ENCODE results near the gene TPD52L2.
"Not testable (repeated sequence)": the region's sequence is repeated elsewhere in the genome, so short reads cannot be mapped to it uniquely, and the experiment has no call there.

The TPD52L2 gene

DNA sequence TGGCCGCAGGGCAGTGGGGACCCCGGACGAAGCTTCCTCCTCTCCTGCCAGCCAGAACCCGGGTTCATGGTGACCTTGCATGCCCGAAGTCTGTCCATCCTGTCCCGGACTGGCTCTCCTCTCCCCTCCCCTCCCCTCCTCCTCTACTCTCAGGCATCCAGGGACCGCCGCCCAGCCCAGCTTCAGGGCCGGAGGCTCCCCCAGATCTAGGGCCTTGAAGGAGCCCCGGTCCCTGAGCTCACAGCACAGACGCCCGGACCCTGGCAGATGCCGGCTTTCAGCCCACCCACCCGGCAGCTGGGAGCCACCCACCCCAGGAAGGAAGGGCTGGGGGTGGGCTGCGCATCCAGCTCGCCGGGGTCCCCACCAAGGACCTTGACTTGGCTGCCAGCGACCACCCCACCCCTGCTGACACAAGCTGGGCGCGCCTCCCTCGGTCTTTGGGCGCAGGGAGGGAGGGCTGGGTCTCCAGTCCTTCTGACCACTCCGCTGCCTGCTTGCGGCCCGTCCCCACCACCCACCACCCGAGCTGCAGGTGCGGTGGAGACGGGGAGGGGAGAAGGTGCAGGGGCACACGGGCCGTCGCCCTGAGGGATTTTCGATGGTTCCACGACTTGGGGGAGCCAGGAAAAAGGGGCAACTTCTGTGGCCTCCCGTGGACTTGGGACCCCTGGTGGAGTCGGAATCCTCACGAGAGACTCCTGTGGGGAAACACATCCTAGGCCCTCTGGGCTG is 9.5 kb upstream of the TPD52L2 start:
- FAIRE-seq: no peak
- no peak for DNase-seq (ENCODE audit: low spot score)

DNA sequence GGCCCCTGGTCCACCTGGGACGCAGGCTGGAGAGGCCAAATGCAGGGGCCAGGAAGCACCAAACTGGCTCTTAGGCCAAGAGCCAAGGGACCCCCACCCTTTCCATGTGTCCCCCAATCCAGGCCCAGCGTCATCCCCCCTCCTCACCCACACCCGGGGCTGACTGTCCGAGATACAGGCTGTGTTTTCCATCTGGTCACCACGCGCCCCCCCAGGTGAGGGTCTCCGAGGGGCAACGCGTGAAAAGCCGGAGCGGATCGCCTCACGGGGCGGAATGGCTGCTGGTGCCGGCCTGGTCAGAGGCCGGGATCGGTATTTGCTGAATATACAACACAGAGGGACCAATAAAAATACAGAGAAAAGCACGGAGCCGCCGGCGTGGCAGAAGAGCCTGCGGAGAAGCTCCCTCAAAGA is 9.0 kb upstream of the TPD52L2 start:
- DNase-seq (ENCODE audit: low spot score) (no peak), FAIRE-seq (no peak)

DNA sequence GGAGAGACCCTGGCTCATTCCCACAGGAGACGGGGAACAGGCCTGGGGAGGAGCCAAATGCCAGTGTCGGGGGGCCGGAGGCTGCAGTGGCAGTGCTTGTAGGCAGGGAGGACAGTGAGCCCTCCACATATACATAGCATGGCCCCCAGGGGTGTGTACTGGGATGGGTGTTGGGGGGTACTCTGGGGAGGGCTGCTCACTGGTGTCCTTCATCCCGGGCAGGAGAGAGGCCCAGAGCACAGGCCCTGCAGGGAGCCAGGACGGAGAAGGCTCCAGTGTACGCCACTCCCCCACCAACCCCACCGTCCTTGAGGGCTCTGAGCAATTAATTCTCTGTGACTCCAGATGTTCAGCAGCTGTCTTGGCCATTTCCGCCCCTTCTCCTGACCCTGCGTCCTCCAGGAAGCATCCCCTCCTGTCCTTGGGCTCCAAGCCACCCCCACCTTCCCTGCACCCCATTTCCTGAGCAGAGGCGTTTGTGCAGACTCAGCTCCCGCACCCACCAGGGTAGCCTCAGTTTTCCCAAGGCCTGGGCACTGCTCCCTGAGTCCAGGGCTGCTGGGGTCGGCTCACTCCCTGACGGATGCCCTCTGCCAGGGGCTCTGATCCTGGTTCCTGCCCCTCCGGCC is 7.2 kb upstream of the TPD52L2 start:
- DNase-seq (ENCODE audit: low spot score) (no peak), FAIRE-seq (no peak)

DNA sequence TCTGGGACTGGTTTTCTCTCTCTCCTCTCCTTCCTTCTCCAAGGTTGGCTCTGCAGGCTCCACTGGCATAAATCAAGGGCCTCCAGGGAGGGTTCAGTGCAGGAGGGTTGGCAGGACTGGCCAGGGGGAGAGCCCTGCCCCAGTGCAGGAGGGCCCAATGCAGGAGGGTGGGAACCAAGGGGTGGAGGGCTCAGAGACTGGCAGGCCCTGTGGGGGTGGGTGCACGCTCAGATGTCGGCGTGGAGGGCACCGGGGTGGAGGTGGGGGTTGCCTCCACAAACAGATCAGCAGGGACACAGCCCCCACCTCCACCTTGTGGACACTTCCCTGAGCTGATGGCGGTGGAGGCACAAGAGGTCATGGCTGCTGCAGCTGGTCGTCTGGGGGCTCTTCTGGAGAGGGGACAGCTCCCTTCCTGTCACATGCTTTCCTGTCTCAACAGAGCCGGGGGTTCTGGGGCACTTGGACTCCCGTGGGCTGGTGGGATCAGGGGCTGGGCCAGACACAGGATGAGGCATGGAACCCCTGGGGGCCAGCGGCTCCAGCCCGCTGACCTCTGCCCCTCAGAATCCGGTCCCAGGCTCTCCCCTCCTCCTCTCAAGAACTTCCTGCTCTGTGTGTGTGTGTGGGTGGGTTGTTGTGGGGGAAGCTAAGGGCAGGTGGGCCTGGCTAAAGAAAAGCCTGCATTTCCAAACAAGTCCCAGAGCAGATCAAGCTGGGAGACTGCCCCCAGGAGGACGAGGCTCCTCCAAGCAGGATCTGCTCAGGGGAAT is 6.5 kb upstream of the TPD52L2 start:
- DNase-seq (ENCODE audit: low spot score) (no peak), FAIRE-seq (no peak)

DNA sequence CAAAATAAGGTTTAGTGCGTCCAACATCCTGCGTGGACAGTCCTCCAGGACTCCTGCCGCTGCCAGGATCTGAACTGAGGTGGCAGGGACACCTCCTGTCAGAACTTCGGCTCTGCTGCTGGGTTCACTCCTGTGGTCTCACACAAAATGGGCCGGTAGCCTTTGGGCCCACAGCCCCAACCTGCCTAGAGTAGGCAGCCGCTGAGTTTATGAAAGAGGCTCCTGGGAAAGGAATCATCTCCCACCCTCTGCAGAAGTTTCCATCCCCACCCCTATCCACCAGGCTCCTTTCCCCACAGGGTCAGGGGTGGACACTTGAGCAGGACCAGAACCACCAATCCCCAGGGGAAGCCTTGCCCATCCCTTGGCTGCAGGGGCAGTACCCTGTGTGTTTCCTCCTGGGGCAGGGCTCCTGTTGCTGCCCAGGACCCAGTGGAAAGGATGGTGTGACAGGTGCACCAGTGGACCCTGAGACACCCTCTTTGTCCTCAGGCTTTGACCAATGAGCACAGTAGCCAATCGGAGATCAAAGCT is 5.8 kb upstream of the TPD52L2 start:
- DNase-seq (ENCODE audit: low spot score) (no peak), FAIRE-seq (no peak)

DNA sequence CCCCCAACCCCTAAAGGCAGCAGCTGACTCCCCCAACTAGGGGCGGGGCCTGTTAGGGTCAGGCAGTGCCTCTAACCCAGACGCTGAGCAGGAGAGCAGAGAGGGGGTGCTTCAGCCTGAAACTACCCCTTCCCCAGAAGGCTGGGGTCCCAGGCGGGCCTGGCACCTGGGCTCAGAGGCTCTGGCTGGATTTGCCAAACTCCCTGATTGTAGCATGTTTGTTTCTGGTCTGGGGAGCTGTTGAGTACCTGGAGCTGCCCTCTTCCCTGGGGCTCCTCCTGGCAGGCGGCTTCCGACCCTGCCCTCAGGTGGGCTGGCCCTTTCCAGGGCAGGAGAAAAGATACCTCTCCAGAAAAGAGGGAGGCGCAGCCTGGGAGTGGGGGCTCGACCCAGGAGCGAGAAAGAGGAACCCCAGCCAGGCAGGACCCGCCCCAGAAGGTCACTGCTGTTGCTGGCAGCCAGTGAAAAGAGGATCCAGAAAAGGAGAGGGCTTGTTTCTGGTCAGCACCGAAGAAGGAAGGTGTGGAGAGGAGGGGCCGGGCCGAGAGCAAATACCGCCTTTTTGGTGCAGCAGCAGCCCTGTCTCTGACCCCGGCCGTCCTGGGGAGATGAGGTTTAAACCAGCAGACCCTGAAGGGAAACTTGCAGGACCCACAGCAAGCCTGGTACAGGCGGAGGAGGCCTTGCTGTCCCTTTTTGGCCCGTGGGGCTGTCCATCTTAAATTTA is 4.6 kb upstream of the TPD52L2 start:
- FAIRE-seq: no peak

DNA sequence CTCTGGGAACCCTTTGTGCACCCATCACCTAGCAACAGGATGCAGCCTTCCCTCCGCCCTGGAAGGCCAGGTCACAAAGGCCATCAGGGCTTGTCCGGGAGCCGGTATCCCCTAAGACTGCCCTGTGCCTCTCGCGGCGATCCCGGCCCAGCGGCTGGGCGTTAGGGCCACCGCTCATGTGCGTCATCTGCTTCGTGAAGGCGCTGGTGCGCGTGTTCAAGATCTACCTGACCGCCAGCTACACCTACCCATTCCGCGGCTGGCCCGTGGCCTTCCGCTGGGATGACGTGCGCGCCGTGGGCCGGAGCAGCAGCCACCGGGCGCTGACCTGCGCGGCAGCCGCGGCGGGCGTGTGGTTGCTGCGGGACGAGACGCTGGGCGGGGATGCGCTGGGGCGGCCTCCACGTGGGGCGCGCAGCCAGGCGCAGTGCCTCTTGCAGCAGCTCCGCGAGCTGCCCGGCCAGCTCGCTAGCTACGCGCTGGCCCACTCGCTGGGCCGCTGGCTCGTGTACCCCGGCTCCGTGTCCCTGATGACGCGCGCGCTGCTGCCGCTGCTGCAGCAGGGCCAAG is 3.6 kb upstream of the TPD52L2 start, which contains the start of gene ABHD16B:
ABHD16B (plus strand) TSS at position 134 of the 570 bp plus-strand sequence; CDS start at position 177, 43 bp downstream.
- DNase-seq (ENCODE audit: low spot score) (no peak), FAIRE-seq (no peak)

More for the DNA sequence above, 4.6 kb upstream of the TPD52L2 start:
- no peak for DNase-seq (ENCODE audit: low spot score)

DNA sequence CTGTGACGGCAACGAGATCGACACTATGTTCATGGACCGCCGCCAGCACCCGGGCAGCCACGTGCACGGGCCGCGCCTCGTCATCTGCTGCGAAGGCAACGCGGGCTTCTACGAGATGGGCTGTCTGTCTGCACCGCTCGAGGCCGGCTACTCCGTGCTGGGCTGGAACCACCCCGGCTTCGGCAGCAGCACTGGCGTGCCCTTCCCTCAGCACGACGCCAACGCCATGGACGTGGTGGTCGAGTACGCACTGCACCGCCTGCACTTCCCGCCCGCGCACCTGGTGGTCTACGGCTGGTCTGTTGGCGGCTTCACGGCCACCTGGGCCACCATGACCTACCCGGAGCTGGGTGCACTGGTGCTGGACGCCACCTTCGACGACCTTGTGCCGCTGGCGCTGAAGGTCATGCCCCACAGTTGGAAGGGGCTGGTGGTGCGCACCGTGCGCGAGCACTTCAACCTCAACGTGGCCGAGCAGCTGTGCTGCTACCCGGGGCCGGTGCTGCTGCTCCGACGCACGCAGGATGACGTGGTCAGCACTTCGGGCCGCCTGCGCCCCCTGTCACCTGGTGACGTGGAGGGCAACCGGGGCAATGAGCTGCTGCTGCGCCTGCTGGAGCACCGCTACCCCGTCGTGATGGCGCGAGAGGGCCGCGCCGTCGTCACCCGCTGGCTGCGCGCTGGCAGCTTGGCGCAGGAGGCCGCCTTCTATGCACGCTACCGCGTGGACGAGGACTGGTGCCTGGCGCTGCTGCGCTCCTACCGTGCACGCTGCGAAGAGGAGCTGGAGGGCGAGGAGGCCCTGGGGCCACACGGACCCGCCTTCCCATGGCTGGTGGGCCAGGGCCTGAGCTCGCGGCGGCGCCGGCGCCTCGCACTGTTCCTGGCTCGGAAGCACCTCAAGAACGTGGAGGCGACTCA is 2.8 kb upstream of the TPD52L2 start:
- FAIRE-seq (no peak), DNase-seq (ENCODE audit: low spot score) (no peak)

DNA sequence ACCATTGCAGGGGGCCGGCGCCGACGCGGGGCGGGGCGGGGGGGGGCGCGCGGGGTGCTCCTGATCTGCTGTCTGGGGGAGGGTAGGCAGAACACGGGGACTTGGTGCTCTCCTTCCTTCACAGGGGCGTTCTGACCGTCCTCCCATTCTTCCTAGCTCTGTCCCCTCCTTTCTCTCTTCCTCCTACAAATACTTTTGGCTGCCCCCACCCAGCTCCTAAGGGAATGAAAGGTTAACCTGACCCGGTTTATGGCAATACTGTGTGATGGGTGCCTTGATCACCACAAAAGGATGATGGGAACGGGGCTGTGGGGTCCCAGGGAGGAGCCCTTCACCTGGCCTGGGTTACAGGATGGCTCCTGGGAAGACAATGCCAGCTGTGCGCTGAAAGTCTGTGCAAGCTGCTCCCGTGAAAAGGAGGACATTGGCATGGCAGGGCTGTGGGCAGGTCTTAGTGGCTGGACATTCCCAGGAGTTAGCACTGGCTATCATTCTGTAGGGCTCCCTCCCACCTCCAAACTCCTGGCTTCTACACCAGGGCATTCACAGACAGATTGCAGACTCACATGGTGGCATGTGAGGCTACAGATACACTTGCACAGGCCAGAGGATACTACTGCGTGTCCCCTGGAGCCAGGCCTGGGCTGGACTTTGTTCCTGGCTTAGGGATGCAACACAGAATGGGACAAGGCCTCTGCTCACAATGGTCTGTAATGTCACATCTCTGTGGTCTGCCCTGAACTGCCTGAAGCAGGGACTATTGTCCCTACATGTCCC is 1.9 kb upstream of the TPD52L2 start:
- FAIRE-seq (no peak), DNase-seq (ENCODE audit: low spot score) (no peak)

DNA sequence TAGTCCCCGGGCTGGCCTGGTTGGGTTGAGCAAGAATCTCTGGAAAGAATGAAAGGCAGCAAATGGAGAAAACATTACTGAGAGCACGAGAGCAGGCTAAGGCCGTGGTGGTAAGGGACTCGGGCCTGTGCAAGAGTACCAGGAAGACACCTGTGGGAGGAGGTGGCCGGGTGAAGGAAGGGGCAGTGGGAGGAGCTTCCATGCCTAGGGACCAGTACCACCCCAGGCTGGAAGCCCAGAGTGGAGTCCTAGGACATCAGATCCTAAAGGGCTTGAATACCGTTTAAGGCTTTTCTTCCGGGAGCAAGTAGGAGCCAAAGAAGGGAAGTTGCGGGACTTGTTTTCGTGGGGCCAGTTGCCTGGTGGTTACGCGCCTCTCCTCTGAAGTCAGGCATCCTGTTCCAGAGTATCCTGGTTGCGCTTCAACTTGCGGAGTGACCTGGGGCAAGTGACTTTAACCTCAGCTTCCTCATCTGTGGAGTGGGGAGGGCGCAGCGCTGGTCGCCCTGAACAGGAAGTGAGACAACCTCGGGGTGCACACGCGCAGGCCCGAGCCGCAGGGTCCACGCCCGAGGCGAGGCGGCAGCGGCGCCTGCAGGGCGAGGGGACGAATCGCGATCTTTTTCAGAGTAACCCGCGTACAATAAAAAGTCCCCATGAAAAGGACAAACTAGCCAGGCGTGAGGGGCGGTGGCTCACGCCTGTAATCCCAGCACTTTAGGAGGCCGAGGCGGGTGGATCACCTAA is 1.1 kb upstream of the TPD52L2 start:
- DNase-seq (ENCODE audit: low spot score) (peak; percentile 89), FAIRE-seq (no peak)

DNA sequence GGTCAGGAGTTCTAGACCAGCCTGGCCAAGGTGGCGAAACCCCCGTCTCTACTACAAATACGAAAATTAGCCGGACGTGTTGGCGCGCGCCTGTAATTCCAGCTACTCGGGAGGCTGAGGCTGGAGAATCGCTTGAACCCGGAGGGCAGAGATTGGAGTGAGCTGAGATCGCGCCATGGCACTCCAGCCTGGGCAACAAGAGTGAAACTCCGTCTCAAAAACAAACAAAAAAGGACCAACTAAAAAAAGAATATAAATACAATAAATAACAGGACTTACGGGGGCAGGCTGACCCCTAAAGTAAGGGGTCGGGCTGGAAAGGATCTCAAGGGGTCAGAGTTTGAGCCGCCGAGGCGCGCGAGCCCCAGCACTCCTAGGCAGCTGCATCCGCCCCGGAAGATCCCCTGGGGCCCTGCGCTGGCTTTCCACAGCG is 509 bp upstream of the TPD52L2 start:
- FAIRE-seq (no peak), DNase-seq (ENCODE audit: low spot score) (no peak)

DNA sequence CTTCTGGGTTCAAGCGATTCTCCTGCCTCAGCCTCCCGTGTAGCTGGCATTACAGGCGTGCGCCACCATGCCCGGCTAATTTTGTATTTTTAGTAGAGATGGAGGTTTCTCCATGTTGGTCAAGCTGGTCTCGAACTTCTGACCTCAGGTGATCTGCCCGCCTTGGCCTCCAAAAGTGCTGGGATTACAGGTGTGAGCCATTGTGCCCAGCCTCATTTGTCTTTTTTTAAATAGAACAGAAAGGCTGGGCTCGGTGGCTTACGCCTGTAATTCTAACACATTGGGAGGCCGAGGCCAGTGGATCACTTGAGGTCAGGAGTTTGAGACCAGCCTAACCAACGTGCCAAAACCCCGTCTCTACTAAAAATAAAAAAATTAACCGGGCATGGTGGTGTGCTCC is 2.0 kb downstream of the TPD52L2 start:
- DNase-seq (ENCODE audit: low spot score); FAIRE-seq: not testable (repeated sequence)

DNA sequence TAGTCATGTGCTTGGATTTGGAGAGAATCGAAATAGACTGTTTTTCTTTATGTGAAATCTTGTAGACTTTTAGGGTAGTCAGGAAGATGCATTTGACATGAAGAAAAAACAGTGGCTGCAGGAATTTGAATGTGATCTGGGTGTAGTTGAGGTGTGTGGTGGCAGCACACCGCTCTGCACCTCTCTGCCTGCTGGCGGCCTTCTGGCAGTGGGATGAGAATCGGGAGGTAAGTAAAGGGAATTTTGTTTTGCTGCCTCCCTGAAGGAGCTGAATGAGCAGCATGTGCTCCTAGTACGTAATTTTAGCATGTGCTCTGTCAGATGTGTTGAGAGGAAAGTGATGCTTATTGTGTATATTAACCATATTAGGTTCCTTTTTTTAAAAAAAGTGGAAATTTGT is 3.2 kb downstream of the TPD52L2 start:
- no peak for DNase-seq (ENCODE audit: low spot score)
- FAIRE-seq: no peak

DNA sequence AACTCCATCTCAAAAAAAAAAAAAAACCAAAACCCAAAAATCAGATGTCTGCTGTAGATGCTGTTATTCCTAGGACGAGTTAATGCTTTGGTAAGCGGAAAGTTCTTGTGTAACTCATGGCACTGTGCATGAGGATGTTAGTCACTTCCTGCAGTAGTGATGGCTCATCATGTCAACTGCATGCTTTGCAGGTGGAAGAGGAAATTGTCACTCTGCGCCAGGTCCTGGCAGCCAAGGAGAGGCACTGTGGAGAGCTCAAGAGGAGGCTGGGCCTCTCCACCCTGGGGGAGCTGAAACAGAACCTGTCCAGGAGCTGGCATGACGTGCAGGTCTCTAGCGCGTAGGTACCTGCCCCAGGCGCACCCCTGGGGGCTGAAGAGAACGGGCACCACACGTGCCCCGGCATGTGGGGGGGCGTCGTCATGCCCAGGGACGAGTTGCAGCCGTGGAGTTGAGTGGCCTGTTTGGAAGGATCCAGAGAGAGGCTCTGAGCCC is 8.5 kb downstream of the TPD52L2 start:
- DNase-seq (ENCODE audit: low spot score) (peak; percentile 78), FAIRE-seq (no peak)

DNA sequence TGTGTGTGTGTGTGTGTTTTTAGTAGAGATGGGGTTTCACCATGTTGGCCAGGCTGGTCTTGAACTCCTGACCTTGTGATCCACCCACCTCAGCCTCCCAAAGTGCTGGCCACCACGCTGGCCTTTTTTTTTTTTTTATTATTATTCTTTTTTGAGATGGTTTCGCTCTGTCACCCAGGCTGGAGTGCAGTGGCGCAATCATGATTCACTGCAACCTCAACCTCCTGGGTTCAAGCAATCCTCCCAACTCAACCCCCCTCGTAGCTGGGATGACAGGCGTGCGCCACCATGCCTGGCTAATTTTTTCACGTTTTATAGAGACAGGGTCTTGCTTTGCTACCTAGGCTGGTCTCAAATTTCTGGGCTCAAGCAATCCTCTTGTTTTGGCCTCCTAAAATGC is 9.2 kb downstream of the TPD52L2 start:
- FAIRE-seq; DNase-seq (ENCODE audit: low spot score): not testable (repeated sequence)

DNA sequence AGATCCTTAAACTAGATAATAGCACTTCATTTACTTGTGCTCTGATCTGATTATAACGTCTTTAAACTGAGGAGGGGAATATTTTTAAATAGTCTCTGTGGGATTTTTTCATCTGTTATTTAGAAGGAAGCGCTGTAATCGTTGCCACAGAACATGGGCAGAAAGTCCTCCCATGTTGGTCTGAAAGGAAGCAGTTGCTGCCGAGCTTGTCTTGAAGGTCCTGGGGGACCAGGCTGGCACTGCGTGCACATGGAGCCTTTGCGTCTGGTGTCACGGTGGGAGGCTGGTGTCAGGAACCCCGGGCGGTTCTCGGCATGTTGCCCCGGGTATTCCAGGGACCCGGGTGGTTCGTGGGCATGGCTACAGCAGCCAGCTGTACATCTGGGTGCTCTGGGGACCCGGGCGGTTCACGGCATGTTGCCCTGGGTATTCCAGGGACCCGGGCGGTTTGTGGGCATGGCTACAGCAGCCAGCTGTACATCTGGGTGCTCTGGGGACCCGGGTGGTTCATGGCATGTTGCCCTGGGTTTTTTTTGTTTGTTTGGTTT is 11.5 kb downstream of the TPD52L2 start:
- no peak for FAIRE-seq
- no peak for DNase-seq (ENCODE audit: low spot score)

DNA sequence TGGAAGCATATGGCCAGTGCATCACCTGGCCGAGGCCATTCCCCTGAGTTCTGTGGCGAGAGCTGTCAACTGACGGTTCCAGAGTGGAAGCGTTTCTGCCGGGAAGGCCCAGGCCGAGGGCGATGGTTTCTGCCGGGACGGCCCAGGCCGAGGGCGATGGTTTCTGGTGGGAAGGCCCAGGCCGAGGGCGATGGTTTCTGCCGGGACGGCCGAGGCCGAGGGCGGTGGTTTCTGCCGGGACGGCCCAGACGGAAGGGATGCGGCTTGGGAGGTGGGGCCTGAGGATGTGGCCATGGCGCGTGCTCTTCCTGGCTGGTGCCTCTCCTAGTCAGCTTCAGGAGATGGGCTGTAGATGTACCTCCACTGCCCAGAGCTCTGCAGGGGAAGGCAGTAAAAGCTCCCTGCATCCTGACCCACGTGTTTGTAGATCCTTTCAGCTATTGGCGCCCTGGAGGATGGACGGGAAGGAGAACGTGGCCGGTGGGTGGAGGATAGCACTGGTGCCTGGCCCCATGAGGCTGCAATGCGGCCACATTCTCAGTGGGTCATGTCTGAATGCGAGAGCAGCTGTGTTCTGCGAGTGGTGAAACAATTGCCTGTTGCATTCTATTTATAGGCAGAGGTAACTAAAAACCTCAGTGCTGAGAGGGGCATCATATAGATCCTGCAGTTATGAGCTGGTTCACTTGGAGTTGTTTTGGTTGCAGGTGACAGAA is 12.8 kb downstream of the TPD52L2 start:
- DNase-seq (ENCODE audit: low spot score) (no peak), FAIRE-seq (no peak)
